Measurements from ENCODE around the gene MAT2B. TPM values are rescaled to one million over a fixed set of nuclear protein-coding genes. Genes with fewer than 3 reads are reported as not detected.

The MAT2B gene
- total RNA-seq, 1 experiment from 2014 or later = 36.8 TPM

GRCh38 chr5:163566678-163567077 lies 61.3 kb downstream of the MAT2B start:
- no peak for DNase-seq
- H3K4me3 ChIP-seq = no peak overlapping the region
- H3K27me3 ChIP-seq = no peaks in the 10 kb centered on the region
- H3K36me3 ChIP-seq = no peaks in the 10 kb centered on the region
- no peaks in the 10 kb centered on the region for H3K9me3 ChIP-seq

DNA sequence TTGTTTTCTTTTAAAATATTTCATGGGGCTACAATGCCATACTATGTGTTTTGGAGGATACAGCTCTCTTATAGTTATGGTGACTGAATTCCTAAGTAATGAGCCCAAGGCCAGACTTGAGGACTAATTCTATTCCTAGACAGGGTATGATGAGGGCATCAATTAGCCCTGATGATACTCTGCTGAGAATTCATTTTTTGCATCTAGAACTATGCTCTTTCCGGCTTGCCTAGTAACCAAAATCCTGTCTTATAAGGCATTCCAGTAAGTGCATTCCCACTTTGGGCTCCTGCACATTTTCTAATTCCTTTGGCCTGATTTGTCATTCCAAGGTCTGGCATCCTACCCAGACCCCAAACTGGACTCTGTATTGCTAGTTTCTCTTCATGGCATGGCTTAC lies 62.4 kb downstream of the MAT2B start:
- Histone ChIP-seq H3K36me3 (no peaks in the 10 kb centered on the region), H3K9me3 (no peaks in the 10 kb centered on the region), H3K4me3 (no peak overlapping the region), H3K27me3 (no peaks in the 10 kb centered on the region)
- DNase-seq = peak; percentile 25

Other genes with a start within 250 kb of the MAT2B start
- gene CCNG1, start 68.0 kb upstream of the MAT2B start, total RNA-seq (2014; rRNA removed; shearing (Covaris generic); ENCODE audit: low replicate concordance) = 134 and 208 TPM in 2 replicates
- 16.4 and 62.7 TPM in 2 replicates for gene NUDCD2, start 45.5 kb upstream of the MAT2B start, total RNA-seq (2014; rRNA removed; shearing (Covaris generic); ENCODE audit: low replicate concordance)
- 73.4 and 102 TPM in 2 replicates for gene HMMR, start 45.0 kb upstream of the MAT2B start, total RNA-seq (2014; rRNA removed; shearing (Covaris generic); ENCODE audit: low replicate concordance)

Measured in MG63 (cell line).